Measurements from ENCODE around the gene PCDHGB2. TPM values are rescaled to one million over a fixed set of nuclear protein-coding genes. Genes with fewer than 3 reads are reported as not detected.
"Not testable (repeated sequence)": the region's sequence is repeated elsewhere in the genome, so short reads cannot be mapped to it uniquely, and the experiment has no call there.

The PCDHGB2 gene
- total RNA-seq, 1 donor from 2014 or later, result 1.2 TPM

DNA sequence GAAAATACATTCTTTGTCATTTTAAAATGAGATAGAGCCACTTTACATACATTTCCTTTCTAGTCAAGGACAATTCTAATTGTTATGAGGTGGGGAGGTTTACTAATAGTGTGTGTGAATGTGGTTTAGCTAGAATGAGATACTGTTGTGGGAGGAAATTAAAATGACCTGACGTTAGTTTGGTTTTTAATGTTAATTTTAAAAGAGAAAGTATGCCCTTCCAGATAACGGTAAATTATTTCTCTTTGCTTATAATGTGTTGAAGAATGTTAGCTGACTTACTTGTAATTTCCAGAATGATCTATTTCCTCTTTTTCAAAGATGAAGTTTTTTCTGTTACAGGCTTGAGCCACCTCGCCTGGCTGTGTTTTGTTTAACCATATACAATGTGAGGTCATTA, 37.5 kb upstream of the PCDHGB2 start:
- Mint-ChIP-seq H3K27ac (no peak overlapping the region), H3K4me1 (peaks cover 6% of the 10 kb centered on the region), H3K27me3 (ENCODE audit: low read depth) (no peaks in the 10 kb centered on the region), H3K4me3 (peak overlapping the region; percentile 20), H3K36me3 (peaks cover 36% of the 10 kb centered on the region), H3K9me3 (peaks cover 63% of the 10 kb centered on the region)
- TF ChIP-seq, protein P1, sequence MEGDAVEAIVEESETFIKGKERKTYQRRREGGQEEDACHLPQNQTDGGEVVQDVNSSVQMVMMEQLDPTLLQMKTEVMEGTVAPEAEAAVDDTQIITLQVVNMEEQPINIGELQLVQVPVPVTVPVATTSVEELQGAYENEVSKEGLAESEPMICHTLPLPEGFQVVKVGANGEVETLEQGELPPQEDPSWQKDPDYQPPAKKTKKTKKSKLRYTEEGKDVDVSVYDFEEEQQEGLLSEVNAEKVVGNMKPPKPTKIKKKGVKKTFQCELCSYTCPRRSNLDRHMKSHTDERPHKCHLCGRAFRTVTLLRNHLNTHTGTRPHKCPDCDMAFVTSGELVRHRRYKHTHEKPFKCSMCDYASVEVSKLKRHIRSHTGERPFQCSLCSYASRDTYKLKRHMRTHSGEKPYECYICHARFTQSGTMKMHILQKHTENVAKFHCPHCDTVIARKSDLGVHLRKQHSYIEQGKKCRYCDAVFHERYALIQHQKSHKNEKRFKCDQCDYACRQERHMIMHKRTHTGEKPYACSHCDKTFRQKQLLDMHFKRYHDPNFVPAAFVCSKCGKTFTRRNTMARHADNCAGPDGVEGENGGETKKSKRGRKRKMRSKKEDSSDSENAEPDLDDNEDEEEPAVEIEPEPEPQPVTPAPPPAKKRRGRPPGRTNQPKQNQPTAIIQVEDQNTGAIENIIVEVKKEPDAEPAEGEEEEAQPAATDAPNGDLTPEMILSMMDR (IDR thresholded peaks at IDR 0.05; ENCODE audit: unreplicated experiment), result no peak
- no peak for DNase-seq (ENCODE audit: low spot score in 2 of 2, unreplicated experiment in 2 of 2)

DNA sequence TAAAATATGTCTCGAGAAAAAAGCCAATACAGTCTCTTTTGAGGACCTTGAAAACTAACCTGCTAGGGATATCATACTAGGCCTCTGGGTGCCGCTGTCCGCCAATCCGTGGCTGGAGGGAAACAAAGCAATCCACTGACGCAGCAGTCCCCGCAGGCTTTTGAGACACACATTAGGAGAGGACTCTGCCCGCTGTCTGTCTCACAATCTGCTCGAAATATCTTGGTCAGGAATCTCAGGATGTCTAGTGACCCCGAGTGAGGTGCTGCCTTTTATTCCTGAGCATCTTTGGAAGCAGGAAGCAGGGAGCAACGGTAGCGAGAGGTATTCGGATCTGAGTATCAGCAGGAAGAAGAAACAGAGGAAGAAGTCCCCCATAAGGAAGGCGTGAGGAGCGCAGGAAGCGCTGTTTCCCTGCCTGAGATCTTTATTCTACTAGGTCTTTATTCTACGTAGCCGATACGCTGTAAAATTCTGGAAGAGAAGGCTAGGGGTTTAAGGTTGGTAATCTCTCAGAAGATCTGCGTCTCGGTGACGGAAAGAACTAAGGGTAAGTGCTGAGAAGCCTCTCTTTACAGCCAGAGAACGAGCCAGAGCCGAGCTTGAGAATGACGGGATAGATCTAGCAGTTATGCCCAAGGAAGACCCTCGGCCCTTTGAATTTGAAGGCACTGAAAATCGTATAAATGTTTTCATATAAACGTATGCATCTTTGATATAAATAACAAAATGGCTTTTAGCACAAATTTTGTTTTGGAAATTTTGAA, 33.5 kb upstream of the PCDHGB2 start:
- H3K4me1 Mint-ChIP-seq, result no peaks in the 10 kb centered on the region
- H3K27me3 Mint-ChIP-seq (ENCODE audit: low read depth), result no peaks in the 10 kb centered on the region
- H3K4me3 Mint-ChIP-seq, result peak overlapping the region; percentile 58
- DNase-seq (ENCODE audit: low spot score in 2 of 2, unreplicated experiment in 2 of 2), result no peak
- peak overlapping the region; percentile 48 for H3K27ac Mint-ChIP-seq
- H3K9me3 Mint-ChIP-seq, result peaks cover 60% of the 10 kb centered on the region
- TF ChIP-seq, protein P1 (IDR thresholded peaks at IDR 0.05; ENCODE audit: unreplicated experiment), result no peak
- peaks cover 9% of the 10 kb centered on the region for H3K36me3 Mint-ChIP-seq

DNA sequence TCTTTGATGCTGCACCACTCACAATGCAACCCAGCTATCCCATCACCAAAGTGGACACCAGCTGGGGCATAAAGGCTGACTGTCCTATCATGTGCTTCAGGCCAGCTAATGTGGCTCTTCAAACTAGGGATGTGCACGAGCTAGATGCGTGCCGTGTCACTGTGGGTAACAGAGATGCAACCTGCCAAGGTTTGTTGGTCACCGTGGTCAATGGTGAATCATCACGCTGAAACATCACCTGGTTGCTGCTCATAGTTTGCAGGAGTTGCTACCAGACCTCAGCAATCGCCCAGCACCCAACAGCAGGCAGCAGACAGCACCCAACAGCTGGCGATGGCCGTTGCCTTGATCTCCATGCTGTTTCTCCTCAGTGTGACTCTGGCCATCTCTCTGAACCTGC, 31.6 kb upstream of the PCDHGB2 start:
- TF ChIP-seq, protein P1 (IDR thresholded peaks at IDR 0.05; ENCODE audit: unreplicated experiment), result no peak
- Mint-ChIP-seq H3K36me3 (peaks cover 6% of the 10 kb centered on the region), H3K4me3 (no peak overlapping the region), H3K4me1 (no peaks in the 10 kb centered on the region), H3K9me3 (peaks cover 58% of the 10 kb centered on the region), H3K27ac (no peak overlapping the region), H3K27me3 (ENCODE audit: low read depth) (no peaks in the 10 kb centered on the region)
- DNase-seq (ENCODE audit: low spot score in 2 of 2, unreplicated experiment in 2 of 2), result no peak

DNA sequence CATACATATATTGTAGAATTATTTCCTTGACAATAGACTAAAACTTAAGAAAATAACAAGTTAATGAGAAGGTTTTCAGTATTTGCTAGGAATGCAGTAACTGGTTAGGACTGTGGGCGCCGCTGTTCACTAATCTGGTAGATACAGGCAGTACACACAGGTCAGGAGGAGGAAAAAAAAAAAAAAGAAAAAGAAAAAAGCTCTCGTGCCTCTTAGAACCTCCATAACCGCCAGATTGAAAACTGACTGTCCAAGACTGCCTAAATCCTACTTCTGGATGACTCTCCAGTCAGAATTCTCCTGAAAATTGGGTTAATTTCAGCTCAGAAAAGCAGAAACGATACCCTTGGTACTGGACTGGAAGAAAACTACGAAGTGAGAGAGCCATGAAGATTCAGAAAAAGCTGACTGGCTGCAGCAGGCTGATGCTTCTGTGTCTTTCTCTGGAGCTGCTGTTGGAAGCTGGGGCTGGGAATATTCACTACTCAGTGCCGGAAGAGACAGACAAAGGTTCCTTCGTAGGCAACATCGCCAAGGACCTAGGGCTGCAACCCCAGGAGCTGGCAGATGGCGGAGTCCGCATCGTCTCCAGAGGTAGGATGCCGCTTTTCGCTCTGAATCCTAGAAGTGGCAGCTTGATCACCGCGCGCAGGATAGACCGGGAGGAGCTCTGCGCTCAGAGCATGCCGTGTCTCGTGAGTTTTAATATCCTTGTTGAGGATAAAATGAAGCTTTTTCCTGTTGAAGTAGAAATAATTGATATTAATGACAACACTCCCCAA, 29.3 kb upstream of the PCDHGB2 start, which contains the start of gene PCDHGA1:
PCDHGA1 (plus strand) TSS at position 216 of the 782 bp plus-strand sequence.
- H3K27ac Mint-ChIP-seq, result no peak within 1 kb of the TSS
- peaks cover 8% of the 10 kb centered on the region for H3K36me3 Mint-ChIP-seq
- no peak for DNase-seq (ENCODE audit: low spot score in 2 of 2, unreplicated experiment in 2 of 2)
- no peaks in the 10 kb centered on the region for H3K4me1 Mint-ChIP-seq
- H3K4me3 Mint-ChIP-seq, result no peak within 1 kb of the TSS
- TF ChIP-seq, protein P1 (IDR thresholded peaks at IDR 0.05; ENCODE audit: unreplicated experiment), result no peak
- peaks cover 68% of the 10 kb centered on the region for H3K9me3 Mint-ChIP-seq
- H3K27me3 Mint-ChIP-seq (ENCODE audit: low read depth), result no peaks in the 10 kb centered on the region

DNA sequence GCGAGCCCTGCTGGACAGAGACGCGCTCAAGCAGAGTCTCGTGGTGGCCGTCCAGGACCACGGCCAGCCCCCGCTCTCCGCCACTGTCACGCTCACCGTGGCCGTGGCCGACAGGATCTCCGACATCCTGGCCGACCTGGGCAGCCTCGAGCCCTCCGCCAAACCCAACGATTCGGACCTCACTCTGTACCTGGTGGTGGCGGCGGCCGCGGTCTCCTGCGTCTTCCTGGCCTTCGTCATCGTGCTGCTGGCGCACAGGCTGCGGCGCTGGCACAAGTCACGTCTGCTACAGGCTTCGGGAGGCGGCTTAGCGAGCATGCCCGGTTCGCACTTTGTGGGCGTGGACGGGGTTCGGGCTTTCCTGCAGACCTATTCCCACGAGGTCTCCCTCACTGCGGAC, 27.2 kb upstream of the PCDHGB2 start:
- H3K4me3 Mint-ChIP-seq; DNase-seq (ENCODE audit: low spot score in 2 of 2, unreplicated experiment in 2 of 2); H3K27ac Mint-ChIP-seq; H3K27me3 Mint-ChIP-seq (ENCODE audit: low read depth); H3K4me1 Mint-ChIP-seq; H3K36me3 Mint-ChIP-seq: not testable (repeated sequence)
- peaks cover 70% of the 10 kb centered on the region for H3K9me3 Mint-ChIP-seq
